SU-DHL-6 (cell line): Measurements from ENCODE around the gene DVL1.

Experiments
- H2AFZ ChIP-seq: fragments of 200-600 bp; sonication (generic); 2 replicates; pipeline ENCODE4 v1.6.1; 2014; ENCODE audit warnings: low read depth, mild to moderate bottlenecking, moderate library complexity, mixed read lengths, antibody characterized with exemption, low read length; ENCODE audit not compliant: severe bottlenecking
- H3F3A ChIP-seq: fragments of 200-600 bp; shearing (Covaris generic); 2 replicates; pipeline ENCODE4 v1.6.0; 2016; ENCODE audit warnings: antibody characterized with exemption, mild to moderate bottlenecking; ENCODE audit not compliant: insufficient read depth
- H3K27ac ChIP-seq: fragments of 200-600 bp; sonication (generic); 2 replicates; pipeline ENCODE4 v1.5.1; 2016; ENCODE audit warnings: low read depth, mild to moderate bottlenecking, low read length, moderate library complexity, mixed read lengths
- H3K27me3 ChIP-seq: fragments of 200-600 bp; sonication (generic), shearing (Covaris generic); 2 replicates; pipeline ENCODE4 v1.6.0; 2014; ENCODE audit warnings: mild to moderate bottlenecking, low read length
- H3K36me3 ChIP-seq: fragments of 200-600 bp; sonication (generic); 2 replicates; pipeline ENCODE4 v1.6.1; 2014; ENCODE audit warnings: mild to moderate bottlenecking, low read length, mixed read lengths
- H3K4me2 ChIP-seq: fragments of 300-600, 200-600 bp; shearing (Covaris generic), sonication (generic); 2 replicates; pipeline ENCODE4 v1.6.0; 2014; ENCODE audit warnings: low read length, low read depth, mild to moderate bottlenecking; ENCODE audit not compliant: poor library complexity, severe bottlenecking
- H3K4me3 ChIP-seq: fragments of 200-600 bp; sonication (generic); 2 replicates; pipeline ENCODE4 v1.5.1; 2014; ENCODE audit warnings: antibody characterized with exemption, low read length, mild to moderate bottlenecking, mixed read lengths; ENCODE audit not compliant: insufficient read depth, poor library complexity, severe bottlenecking
- H3K79me2 ChIP-seq: fragments of 200-600 bp; sonication (generic); 2 replicates; pipeline ENCODE4 v1.6.1; 2014; ENCODE audit warnings: mild to moderate bottlenecking, low read length, moderate library complexity; ENCODE audit not compliant: insufficient read depth
- H3K9ac ChIP-seq: fragments of 200-600 bp; sonication (generic); 2 replicates; pipeline ENCODE4 v1.7.0; 2014; ENCODE audit warnings: mild to moderate bottlenecking, low read length
- H3K9me2 ChIP-seq: fragments of 200-600 bp; sonication (generic); replicated peaks from 2 replicates; pipeline ENCODE4 v1.6.1; 2014; ENCODE audit warnings: low read length; ENCODE audit not compliant: insufficient read depth
- H3K9me3 ChIP-seq: fragments of 200-600 bp; sonication (generic); 2 replicates; pipeline ENCODE4 v1.6.1; 2014; ENCODE audit warnings: low read length, mixed read lengths; ENCODE audit not compliant: insufficient read depth
- H4K20me1 ChIP-seq: fragments of 200-600 bp; sonication (generic); 2 replicates; pipeline ENCODE4 v1.6.1; 2014; ENCODE audit warnings: low read depth, mild to moderate bottlenecking, antibody characterized with exemption, low read length, moderate library complexity, mixed read lengths
- EZH2phosphoT487 ChIP-seq: fragments of 200-600 bp; sonication (generic), shearing (Covaris generic); conservative IDR thresholded peaks from 2 replicates; pipeline ENCODE4 v1.6.1; 2018; ENCODE audit warnings: mild to moderate bottlenecking, antibody characterized with exemption, low read length, moderate library complexity, mixed read lengths
- TF ChIP-seq, protein P1 (sequence below): fragments of 200-600 bp; sonication (generic); IDR thresholded peaks from one replicate; pipeline ENCODE4 v1.5.1; 2017; ENCODE audit warnings: antibody characterized with exemption, mild to moderate bottlenecking, low read length, moderate library complexity; ENCODE audit not compliant: insufficient read depth, poor library complexity, severe bottlenecking

DVL1 gene

DNA sequence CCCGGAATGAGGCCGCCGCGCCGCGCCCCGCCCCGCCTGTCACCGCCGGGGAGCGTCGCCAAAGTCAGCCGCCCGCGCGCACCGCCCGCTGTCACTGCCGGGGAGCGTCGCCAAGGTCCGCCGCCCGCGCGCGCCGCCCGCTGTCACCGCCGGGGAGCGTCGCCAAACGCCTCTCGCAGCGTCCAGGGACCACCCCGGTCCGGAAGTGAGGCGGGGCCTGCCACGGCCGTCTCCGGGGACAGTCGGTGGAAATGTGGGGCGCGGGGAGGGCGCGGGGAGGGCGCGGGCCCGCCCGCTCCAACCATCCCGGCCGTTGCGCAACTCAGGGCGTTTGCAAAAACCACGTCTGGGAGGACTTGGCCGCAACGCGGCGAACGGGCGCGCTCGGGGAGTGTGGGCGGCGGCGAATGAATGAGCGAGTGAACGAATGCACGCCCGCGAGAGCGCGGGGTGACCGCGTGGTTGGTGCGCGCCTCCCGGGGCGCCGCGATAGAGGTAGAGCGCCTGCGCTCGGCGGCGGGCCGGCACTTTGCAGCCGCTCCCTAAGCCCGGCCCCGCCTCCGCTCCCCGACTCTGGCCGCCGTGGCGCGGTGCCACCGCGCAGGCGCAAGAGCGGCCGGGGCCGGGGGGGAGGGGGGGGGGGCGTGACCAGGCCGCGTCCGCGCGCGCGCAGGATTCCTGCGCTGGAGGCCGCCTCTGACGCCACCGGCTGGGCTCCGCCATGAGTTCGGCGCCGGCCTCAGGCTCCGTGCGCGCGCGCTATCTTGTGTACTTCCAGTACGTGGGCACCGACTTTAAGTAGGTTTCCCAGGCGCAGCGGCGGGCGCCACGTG lies 41.1 kb downstream of the DVL1 start, which contains the start of the genes ACAP3 and PUSL1:
TSS of gene ACAP3 (minus strand) at position 8 of the 833 bp plus-strand sequence. CDS start 115 bp downstream, outside the sequence.
TSS of gene PUSL1 (plus strand) at position 675 of the 833 bp plus-strand sequence. CDS start at position 722, 47 bp downstream.
- Histone ChIP-seq H3K4me3 (peak within 1 kb of the TSS; percentile 93), H3K36me3 (no peaks in the 10 kb centered on the region), H3K27ac (peak within 1 kb of the TSS; percentile 89), H3K9ac (peak within 1 kb of the TSS; percentile 99), H2AFZ (peak within 1 kb of the TSS; percentile 94), H3K9me3 (no peaks in the 10 kb centered on the region), H3K4me2 (peak within 1 kb of the TSS; percentile 81), H3K79me2 (peaks cover 12% of the 10 kb centered on the region), H3K27me3 (no peaks in the 10 kb centered on the region), H3K9me2 (no peaks in the 10 kb centered on the region), H4K20me1 (no peaks in the 10 kb centered on the region), H3F3A (no peaks in the 10 kb centered on the region; the same call in 1 of the 2 replicates)
- TF ChIP-seq, protein P1, sequence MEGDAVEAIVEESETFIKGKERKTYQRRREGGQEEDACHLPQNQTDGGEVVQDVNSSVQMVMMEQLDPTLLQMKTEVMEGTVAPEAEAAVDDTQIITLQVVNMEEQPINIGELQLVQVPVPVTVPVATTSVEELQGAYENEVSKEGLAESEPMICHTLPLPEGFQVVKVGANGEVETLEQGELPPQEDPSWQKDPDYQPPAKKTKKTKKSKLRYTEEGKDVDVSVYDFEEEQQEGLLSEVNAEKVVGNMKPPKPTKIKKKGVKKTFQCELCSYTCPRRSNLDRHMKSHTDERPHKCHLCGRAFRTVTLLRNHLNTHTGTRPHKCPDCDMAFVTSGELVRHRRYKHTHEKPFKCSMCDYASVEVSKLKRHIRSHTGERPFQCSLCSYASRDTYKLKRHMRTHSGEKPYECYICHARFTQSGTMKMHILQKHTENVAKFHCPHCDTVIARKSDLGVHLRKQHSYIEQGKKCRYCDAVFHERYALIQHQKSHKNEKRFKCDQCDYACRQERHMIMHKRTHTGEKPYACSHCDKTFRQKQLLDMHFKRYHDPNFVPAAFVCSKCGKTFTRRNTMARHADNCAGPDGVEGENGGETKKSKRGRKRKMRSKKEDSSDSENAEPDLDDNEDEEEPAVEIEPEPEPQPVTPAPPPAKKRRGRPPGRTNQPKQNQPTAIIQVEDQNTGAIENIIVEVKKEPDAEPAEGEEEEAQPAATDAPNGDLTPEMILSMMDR = no peak
- no peak for TF ChIP-seq EZH2phosphoT487

DNA sequence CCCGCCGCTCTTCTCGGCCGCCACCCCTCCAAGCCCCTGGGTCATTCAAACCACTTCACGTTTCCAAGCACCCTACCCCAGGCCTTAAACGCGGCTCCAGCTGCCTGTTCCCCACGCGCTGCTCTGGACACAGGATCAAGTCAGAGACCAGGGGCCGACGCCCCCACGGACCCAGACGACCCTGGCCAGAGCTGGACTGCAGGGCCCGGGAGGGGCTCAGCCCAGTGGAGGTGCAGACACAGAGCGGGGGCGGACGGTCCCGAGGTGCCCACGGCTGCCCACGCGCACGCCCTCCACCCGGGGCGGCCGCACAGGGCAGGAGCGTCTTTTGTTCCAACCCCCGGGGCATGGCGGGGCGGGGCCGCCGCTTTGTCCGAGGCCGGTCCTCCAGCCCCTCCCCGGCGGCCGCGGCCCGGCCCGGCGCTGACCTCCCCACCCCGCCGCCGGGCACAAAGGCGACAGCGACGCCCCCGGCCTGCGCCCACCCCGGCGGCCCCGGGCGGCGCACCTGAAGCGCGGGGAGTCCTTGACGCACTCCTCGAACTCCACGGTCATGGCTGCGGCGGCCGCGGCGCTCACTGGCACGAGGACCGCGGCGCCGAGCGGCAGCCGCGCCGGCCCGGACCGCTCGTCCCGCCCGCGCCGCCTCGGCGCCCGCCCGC lies 41.8 kb downstream of the DVL1 start:
- no peaks in the 10 kb centered on the region for H3K9me2 ChIP-seq
- H3K4me2 ChIP-seq = peak overlapping the region; percentile 81
- no peaks in the 10 kb centered on the region; the same call in 1 of the 2 replicates for H3F3A ChIP-seq
- H3K79me2 ChIP-seq = peaks cover 12% of the 10 kb centered on the region
- H3K36me3 ChIP-seq = no peaks in the 10 kb centered on the region
- TF ChIP-seq, protein P1 = no peak
- TF ChIP-seq EZH2phosphoT487 = no peak
- peak overlapping the region; percentile 36; the same call in 1 of the 2 replicates for H3K27ac ChIP-seq
- H3K9me3 ChIP-seq = no peaks in the 10 kb centered on the region
- H3K4me3 ChIP-seq = peak overlapping the region; percentile 93
- peak overlapping the region; percentile 99 for H3K9ac ChIP-seq
- no peaks in the 10 kb centered on the region; the same call in 1 of the 2 replicates for H4K20me1 ChIP-seq
- no peak overlapping the region for H2AFZ ChIP-seq
- H3K27me3 ChIP-seq = no peaks in the 10 kb centered on the region

DNA sequence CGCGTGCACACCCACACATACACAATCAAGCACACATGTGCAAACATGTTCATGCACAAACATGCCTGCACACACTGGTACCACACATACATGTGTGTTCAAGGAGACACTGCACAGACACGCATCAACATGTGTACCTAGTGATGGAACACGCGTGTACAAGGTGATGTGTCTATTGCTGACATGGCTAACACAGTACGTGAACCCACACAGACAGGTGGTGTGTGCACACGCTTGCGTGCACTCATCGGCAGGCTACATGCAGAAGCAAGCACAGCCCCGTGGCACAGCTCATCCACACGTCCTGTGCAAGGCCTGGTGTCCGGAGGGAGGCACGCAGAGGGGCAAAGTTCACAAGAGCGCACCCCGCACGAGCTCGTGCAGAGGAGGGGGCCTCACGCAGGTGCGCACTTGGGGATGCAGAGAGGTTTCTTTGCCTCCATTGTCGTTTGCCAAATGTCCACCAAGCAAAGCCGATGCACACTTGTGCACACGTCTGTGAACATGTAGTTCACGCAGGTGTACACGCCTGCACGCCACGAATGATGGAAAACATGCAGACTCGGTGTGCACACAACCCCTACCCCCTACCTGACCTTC lies 42.5 kb downstream of the DVL1 start:
- H3K36me3 ChIP-seq = no peaks in the 10 kb centered on the region
- no peaks in the 10 kb centered on the region; the same call in 1 of the 2 replicates for H3F3A ChIP-seq
- no peak overlapping the region for H2AFZ ChIP-seq
- peak overlapping the region; percentile 99 for H3K9ac ChIP-seq
- H3K27ac ChIP-seq = peak overlapping the region; percentile 65
- H3K4me2 ChIP-seq = peak overlapping the region; percentile 81
- H3K9me3 ChIP-seq = no peaks in the 10 kb centered on the region
- H3K9me2 ChIP-seq = no peaks in the 10 kb centered on the region
- peaks cover 12% of the 10 kb centered on the region for H3K79me2 ChIP-seq
- H4K20me1 ChIP-seq = no peaks in the 10 kb centered on the region; the same call in 1 of the 2 replicates
- H3K27me3 ChIP-seq = no peaks in the 10 kb centered on the region
- H3K4me3 ChIP-seq = peak overlapping the region; percentile 93
- TF ChIP-seq EZH2phosphoT487 = no peak
- TF ChIP-seq, protein P1 = no peak
